ENCODE measurements around the gene ATG16L2. TPM values are rescaled to one million over a fixed set of nuclear protein-coding genes. Genes with fewer than 3 reads are reported as not detected.
"Not testable (repeated sequence)": the region's sequence is repeated elsewhere in the genome, so short reads cannot be mapped to it uniquely, and the experiment has no call there.

The ATG16L2 gene
- polyA plus RNA-seq, 1 donor from 2014 or later: 9.4 TPM

DNA sequence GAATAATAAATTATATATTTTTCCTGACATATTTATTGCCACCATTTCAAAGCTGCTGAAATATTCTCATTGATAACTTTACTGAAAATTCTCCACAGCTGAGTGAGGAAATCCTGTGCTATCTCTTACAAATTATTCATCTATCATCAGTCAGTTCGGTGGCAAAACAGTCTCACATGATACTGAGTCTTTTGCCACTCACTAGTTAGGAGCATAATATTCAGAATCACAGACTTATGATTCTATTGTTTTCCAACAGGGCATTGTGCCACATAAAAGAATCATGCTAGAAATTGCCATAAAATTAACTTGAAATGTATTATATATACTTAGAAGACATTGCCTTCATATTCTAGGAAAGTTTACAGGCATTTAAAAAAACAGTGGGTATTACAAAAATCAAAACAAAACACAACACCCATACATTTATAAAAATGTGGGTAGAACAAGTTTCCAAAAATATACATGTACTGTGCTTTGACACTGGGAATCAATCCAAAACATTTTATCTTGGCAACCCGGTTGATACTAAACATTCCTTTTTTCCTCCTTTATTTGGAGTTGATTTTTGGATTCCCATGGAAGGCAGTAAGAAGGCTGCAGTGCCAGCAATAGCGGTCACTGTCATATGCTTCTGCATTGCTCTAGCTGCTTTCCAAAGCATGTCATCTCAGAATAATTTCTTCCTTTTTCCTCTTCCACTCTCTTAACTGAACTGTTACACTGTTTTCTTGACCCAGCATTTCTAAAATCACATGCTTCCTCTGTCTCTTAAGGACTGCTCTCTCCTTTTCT is 42.5 kb downstream of the ATG16L2 start:
- H3K27ac ChIP-seq (ENCODE audit: low read length): no peak overlapping the region
- no peak overlapping the region for H2AFZ ChIP-seq (ENCODE audit: low read depth, low read length)
- H3K4me2 ChIP-seq (ENCODE audit: low read length): no peak overlapping the region

DNA sequence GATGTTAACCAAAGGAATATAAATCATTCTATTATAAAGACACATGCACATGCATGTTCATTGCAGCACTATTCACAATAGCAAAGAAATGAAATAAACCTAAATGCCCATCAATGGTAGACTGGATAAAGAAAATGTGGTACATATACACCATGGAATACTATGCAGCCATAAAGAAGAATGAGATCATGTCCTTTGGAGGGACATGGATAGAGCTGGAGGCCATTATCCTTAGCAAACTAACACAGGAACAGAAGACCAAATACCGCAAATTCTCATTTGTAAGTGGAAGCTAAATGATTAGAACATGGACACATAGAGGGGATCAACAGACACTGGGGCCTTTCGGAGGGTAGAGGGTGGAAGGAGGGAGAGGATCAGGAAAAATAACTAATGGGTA is 44.1 kb downstream of the ATG16L2 start:
- not testable (repeated sequence) for H2AFZ ChIP-seq (ENCODE audit: low read depth, low read length); H3K79me2 ChIP-seq (replicated peaks; ENCODE audit: insufficient read depth, low read length); H3K36me3 ChIP-seq (ENCODE audit: insufficient read depth, low read length); H3K9ac ChIP-seq (ENCODE audit: low read length); H3K27ac ChIP-seq (ENCODE audit: low read length); H3K4me2 ChIP-seq (ENCODE audit: low read length); H3K4me3 ChIP-seq (ENCODE audit: low read length); H3K27me3 ChIP-seq (ENCODE audit: insufficient read depth, low read depth, low read length); H4K20me1 ChIP-seq (ENCODE audit: insufficient read depth); H3K9me2 ChIP-seq (ENCODE audit: insufficient read depth, low read length); H3K9me3 ChIP-seq (ENCODE audit: low read length); H3F3A ChIP-seq (ENCODE audit: insufficient read depth, low read length, poor library complexity, severe bottlenecking)

More for the DNA sequence above, 42.5 kb downstream of the ATG16L2 start:
- Histone ChIP-seq H3K27me3 (ENCODE audit: insufficient read depth, low read depth, low read length) (no peaks in the 10 kb centered on the region), H3K36me3 (ENCODE audit: insufficient read depth, low read length) (no peaks in the 10 kb centered on the region), H3K9me2 (ENCODE audit: insufficient read depth, low read length) (no peaks in the 10 kb centered on the region), H3K9me3 (ENCODE audit: low read length) (no peaks in the 10 kb centered on the region), H4K20me1 (ENCODE audit: insufficient read depth) (no peaks in the 10 kb centered on the region), H3K4me3 (ENCODE audit: low read length) (no peak overlapping the region), H3F3A (ENCODE audit: insufficient read depth, low read length, poor library complexity, severe bottlenecking) (no peaks in the 10 kb centered on the region), H3K79me2 (replicated peaks; ENCODE audit: insufficient read depth, low read length) (no peaks in the 10 kb centered on the region), H3K9ac (ENCODE audit: low read length) (no peak overlapping the region)
- TF ChIP-seq EP300 (conservative IDR thresholded peaks at IDR 0.05; ENCODE audit: poor library complexity, severe bottlenecking): no peak
- TF ChIP-seq, protein P1, sequence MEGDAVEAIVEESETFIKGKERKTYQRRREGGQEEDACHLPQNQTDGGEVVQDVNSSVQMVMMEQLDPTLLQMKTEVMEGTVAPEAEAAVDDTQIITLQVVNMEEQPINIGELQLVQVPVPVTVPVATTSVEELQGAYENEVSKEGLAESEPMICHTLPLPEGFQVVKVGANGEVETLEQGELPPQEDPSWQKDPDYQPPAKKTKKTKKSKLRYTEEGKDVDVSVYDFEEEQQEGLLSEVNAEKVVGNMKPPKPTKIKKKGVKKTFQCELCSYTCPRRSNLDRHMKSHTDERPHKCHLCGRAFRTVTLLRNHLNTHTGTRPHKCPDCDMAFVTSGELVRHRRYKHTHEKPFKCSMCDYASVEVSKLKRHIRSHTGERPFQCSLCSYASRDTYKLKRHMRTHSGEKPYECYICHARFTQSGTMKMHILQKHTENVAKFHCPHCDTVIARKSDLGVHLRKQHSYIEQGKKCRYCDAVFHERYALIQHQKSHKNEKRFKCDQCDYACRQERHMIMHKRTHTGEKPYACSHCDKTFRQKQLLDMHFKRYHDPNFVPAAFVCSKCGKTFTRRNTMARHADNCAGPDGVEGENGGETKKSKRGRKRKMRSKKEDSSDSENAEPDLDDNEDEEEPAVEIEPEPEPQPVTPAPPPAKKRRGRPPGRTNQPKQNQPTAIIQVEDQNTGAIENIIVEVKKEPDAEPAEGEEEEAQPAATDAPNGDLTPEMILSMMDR (IDR thresholded peaks at IDR 0.05; ENCODE audit: poor library complexity, severe bottlenecking): no peak
- TF ChIP-seq, protein P2, sequence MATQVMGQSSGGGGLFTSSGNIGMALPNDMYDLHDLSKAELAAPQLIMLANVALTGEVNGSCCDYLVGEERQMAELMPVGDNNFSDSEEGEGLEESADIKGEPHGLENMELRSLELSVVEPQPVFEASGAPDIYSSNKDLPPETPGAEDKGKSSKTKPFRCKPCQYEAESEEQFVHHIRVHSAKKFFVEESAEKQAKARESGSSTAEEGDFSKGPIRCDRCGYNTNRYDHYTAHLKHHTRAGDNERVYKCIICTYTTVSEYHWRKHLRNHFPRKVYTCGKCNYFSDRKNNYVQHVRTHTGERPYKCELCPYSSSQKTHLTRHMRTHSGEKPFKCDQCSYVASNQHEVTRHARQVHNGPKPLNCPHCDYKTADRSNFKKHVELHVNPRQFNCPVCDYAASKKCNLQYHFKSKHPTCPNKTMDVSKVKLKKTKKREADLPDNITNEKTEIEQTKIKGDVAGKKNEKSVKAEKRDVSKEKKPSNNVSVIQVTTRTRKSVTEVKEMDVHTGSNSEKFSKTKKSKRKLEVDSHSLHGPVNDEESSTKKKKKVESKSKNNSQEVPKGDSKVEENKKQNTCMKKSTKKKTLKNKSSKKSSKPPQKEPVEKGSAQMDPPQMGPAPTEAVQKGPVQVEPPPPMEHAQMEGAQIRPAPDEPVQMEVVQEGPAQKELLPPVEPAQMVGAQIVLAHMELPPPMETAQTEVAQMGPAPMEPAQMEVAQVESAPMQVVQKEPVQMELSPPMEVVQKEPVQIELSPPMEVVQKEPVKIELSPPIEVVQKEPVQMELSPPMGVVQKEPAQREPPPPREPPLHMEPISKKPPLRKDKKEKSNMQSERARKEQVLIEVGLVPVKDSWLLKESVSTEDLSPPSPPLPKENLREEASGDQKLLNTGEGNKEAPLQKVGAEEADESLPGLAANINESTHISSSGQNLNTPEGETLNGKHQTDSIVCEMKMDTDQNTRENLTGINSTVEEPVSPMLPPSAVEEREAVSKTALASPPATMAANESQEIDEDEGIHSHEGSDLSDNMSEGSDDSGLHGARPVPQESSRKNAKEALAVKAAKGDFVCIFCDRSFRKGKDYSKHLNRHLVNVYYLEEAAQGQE (IDR thresholded peaks at IDR 0.05; ENCODE audit: borderline replicate concordance): no peak

DNA sequence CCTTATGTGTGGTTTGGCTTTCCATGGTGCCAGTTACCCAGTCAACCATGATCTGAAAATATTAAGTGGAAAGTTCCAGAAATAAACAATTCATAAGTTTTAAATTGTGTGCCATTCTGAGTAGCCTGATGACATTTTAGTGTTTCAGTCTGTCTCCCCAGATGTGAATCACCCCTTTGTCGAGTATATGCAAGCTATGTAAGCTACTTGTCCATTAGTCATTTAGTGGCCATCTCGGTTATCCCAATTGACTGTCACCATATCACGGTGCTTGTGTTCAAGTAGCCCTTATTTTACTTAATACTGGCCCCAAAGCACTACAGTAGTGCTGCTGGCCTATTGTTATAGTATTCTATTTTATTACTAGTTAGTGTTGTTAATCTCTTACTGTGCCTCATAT is 44.9 kb downstream of the ATG16L2 start:
- Histone ChIP-seq H3K4me3 (ENCODE audit: low read length) (no peak overlapping the region), H3K9ac (ENCODE audit: low read length) (no peak overlapping the region), H3K9me3 (ENCODE audit: low read length) (no peaks in the 10 kb centered on the region), H3K79me2 (replicated peaks; ENCODE audit: insufficient read depth, low read length) (no peaks in the 10 kb centered on the region), H4K20me1 (ENCODE audit: insufficient read depth) (no peaks in the 10 kb centered on the region), H3K36me3 (ENCODE audit: insufficient read depth, low read length) (no peaks in the 10 kb centered on the region), H3K27me3 (ENCODE audit: insufficient read depth, low read depth, low read length) (no peaks in the 10 kb centered on the region), H3K4me2 (ENCODE audit: low read length) (no peak overlapping the region), H3K27ac (ENCODE audit: low read length) (no peak overlapping the region), H2AFZ (ENCODE audit: low read depth, low read length) (no peak overlapping the region), H3F3A (ENCODE audit: insufficient read depth, low read length, poor library complexity, severe bottlenecking) (no peaks in the 10 kb centered on the region), H3K9me2 (ENCODE audit: insufficient read depth, low read length) (no peaks in the 10 kb centered on the region)
- TF ChIP-seq POLR2AphosphoS5 (IDR thresholded peaks at IDR 0.05) (no peak), SMC3 (conservative IDR thresholded peaks at IDR 0.05; ENCODE audit: poor library complexity) (no peak), EP300 (conservative IDR thresholded peaks at IDR 0.05; ENCODE audit: poor library complexity, severe bottlenecking) (no peak), MXI1 (conservative IDR thresholded peaks at IDR 0.05; ENCODE audit: poor library complexity, severe bottlenecking) (no peak)
- TF ChIP-seq, protein P1 (IDR thresholded peaks at IDR 0.05; ENCODE audit: poor library complexity, severe bottlenecking): no peak
